Activated CD4-positive, alpha-beta T cell treated with anti-CD3 and anti-CD28 coated beads, Interleukin-2, amount 10 ng/mL, durations not matched to agents 7 days and 5 days (primary cell): ENCODE results near the gene CSE1L. TPM values are rescaled to one million over a fixed set of nuclear protein-coding genes. Genes with fewer than 3 reads are reported as not detected.
A peak's percentile ranks its signal among the peaks of the same experiment; 100 is the strongest.
"Not testable (repeated sequence)": the region's sequence is repeated elsewhere in the genome, so short reads cannot be mapped to it uniquely, and the experiment has no call there.

ENCODE experiments used
- CTCF ChIA-PET: fragments of 350-600 bp; sonication (Branson Sonifier 250); formaldehyde crosslinking; loops from one replicate; lab custom pipeline; 2021; ENCODE audit warnings: antibody characterized with exemption; lab: Charles Lee
- POLR2A ChIA-PET: fragments of 350-600 bp; sonication (Branson Sonifier 250); formaldehyde crosslinking; loops from one replicate; lab custom pipeline; 2021; ENCODE audit warnings: antibody characterized with exemption; lab: Charles Lee
- DNase-seq: peaks from one replicate; pipeline ENCODE4 v3.0.0-alpha.2; 2020
- H3K27ac Mint-ChIP-seq: one replicate; pipeline ENCODE4 v1.8.0; 2021; ENCODE audit warnings: mild to moderate bottlenecking, moderate library complexity, mixed read lengths
- H3K27me3 Mint-ChIP-seq: one replicate; pipeline ENCODE4 v1.8.0; 2021; ENCODE audit warnings: mixed read lengths
- H3K36me3 Mint-ChIP-seq: one replicate; pipeline ENCODE4 v1.8.0; 2021; ENCODE audit warnings: low read depth, mixed read lengths
- H3K4me1 Mint-ChIP-seq: one replicate; pipeline ENCODE4 v1.8.0; 2021; ENCODE audit warnings: mixed read lengths
- H3K4me3 Mint-ChIP-seq: one replicate; pipeline ENCODE4 v1.8.0; 2021; ENCODE audit warnings: mild to moderate bottlenecking, moderate library complexity, mixed read lengths
- H3K9me3 Mint-ChIP-seq: one replicate; pipeline ENCODE4 v1.8.0; 2021; ENCODE audit warnings: mixed read lengths
- total RNA-seq, 2 experiments: library from RNA; stranded (reverse); gene quantifications; one replicate each; pipeline ENCODE4 v1.2.3, GENCODE V29; 2021

CSE1L gene
- total RNA-seq, 2 experiments from 2014 or later = 85.1 to 98.4 TPM

DNA sequence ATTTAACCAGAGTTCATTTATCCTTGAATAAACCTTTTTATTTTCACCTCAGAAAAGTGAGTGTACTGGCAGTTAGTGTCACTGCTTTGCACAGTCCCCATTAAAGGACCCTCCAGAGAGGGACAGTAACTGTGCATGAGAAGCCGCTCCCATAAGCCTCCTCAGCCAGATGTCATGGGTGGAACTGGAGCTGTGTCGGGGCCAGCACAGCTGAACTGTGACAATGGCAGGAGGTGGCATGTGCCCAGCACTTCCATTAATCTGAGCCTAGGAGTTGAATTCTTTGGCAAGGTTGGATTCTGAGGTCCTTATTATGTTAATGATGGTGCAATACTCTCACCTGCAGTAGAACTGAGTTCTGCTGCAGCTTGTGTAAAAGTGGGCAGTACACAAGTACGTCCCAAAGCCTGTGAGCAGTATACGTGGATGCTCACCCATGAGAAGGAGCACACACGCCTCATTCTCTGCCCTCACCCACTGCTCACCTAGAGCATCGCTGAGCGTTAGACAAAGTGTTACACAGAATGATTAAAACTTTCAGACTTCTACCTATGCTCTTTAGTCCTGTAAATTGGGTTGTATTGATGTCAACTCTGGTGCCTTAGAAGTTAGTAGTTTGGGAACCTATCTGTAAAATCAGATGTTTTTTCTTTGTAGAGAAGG lies 11.9 kb upstream of the CSE1L start:
- Mint-ChIP-seq H3K36me3 (peaks cover 14% of the 10 kb centered on the region), H3K4me1 (peaks cover 14% of the 10 kb centered on the region), H3K4me3 (no peak overlapping the region), H3K27me3 (no peaks in the 10 kb centered on the region), H3K27ac (no peak overlapping the region), H3K9me3 (no peaks in the 10 kb centered on the region)
- POLR2A ChIA-PET = no interaction called here
- CTCF ChIA-PET = no interaction called here
- no peak for DNase-seq

DNA sequence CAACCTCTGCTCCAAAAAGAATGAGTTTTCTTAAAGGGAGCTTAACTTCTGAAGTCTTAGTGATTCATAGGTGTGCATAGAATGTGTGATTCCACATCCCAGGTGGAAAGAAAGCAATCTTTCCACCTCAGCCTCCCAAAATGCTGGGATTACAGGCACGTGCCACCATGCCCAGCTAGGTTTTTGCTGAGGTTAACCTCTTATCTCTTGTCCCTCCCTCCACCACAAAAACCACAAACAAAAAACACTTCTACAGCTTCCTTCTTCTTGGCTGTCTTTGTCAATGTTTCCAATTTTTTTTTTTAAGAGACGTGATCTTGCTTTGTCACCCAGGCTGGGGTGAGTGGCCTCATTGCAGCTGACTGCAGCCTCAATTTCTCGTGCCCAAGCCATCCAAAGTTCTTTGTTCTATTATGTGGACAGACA lies 8.1 kb upstream of the CSE1L start:
- CTCF ChIA-PET = interaction anchor here (0.5 to 1.1 kb wide), 3 partner anchors 9 to 206 kb away, joined by 3 to 4 read pairs (median 3); no protein-coding TSS in a partner anchor
- peak overlapping the region; percentile 31 for H3K4me3 Mint-ChIP-seq
- DNase-seq = peak; percentile 35
- H3K27me3 Mint-ChIP-seq = no peaks in the 10 kb centered on the region
- H3K27ac Mint-ChIP-seq = peak overlapping the region; percentile 31
- peaks cover 17% of the 10 kb centered on the region for H3K4me1 Mint-ChIP-seq
- peaks cover 14% of the 10 kb centered on the region for H3K36me3 Mint-ChIP-seq
- POLR2A ChIA-PET = interaction anchor here (1.1 kb wide), 1 partner anchor 8 kb away, joined by 5 read pairs; the partner anchor contains the start of gene CSE1L
- no peaks in the 10 kb centered on the region for H3K9me3 Mint-ChIP-seq

DNA sequence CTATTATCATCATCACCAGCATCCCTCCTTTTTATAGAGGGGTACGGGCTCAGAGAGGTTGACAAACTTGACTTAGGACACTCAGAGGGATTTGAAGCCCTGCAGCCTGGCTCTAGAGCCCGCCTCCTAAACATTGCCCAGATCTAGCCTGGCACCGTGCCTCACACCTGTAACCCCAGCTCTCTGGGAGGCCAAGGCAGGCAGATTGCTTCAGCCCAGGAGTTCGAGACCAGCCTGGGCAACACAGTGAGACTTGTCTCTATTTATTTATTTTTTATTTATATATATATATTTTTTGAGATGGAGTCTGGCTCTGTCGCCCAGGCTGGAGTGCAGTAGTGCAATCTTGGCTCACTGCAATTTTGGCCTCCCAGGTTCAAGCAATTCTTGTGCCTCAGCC lies 6.3 kb upstream of the CSE1L start:
- ChIA-PET CTCF (no interaction called here), POLR2A (no interaction called here)
- Mint-ChIP-seq H3K4me1 (peaks cover 17% of the 10 kb centered on the region), H3K9me3 (no peaks in the 10 kb centered on the region), H3K4me3 (no peak overlapping the region), H3K27ac (no peak overlapping the region), H3K36me3 (peaks cover 3% of the 10 kb centered on the region), H3K27me3 (no peaks in the 10 kb centered on the region)
- no peak for DNase-seq

DNA sequence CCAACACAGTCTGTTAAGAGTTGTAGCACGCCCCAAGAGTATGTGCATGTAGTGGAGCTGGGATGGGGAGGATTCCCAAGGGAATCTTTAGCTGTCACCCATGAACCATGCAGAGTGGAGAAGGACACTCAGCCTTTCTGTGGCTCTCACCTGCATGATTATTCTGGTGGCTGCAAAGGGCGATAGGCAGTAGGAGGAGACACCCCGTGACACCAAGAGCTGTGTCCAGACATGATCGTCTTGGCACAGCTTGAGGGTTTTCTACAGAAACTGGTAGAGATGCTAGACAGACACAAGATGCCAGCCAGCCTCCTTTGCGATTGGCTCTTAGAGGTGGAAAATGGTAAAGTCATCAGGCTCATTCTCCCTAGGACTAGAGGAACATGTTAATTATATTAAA lies 3.1 kb upstream of the CSE1L start:
- no peaks in the 10 kb centered on the region for H3K9me3 Mint-ChIP-seq
- ChIA-PET CTCF (no interaction called here), POLR2A (no interaction called here)
- H3K4me1 Mint-ChIP-seq = peaks cover 27% of the 10 kb centered on the region
- H3K36me3 Mint-ChIP-seq = peaks cover 10% of the 10 kb centered on the region
- no peak overlapping the region for H3K4me3 Mint-ChIP-seq
- no peak for DNase-seq
- H3K27me3 Mint-ChIP-seq = no peaks in the 10 kb centered on the region
- no peak overlapping the region for H3K27ac Mint-ChIP-seq

DNA sequence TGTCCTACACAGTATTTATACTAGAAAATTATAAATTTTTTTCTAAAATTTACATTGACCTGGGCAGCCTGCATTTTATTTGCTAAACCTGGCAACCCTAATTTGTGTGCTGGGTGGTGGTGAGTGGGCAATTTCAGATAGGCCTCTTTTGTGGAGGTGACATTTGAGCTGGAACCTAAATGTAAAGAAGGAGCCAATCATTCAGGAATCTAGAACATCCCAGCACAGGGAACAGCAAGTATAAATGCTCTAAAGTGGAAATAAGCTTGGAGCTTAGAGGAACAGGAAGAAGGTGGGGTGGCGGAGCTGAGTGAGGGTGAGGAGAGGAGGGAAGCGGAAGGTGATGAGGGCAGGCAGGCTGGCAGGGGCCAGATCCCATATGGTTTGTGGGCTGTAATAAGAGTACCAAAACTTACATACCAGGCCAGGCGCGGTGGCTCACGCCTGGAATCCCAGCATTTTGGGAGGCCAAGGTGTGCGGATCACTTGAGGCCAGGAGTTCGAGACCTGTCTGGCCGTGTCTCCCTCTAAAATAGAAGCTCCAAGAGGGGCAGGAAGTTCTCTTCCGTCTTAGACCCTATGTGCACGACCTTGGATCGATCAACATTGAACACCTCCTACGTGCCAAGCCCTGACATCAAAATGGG lies 549 bp upstream of the CSE1L start:
- H3K36me3 Mint-ChIP-seq = peaks cover 27% of the 10 kb centered on the region
- H3K9me3 Mint-ChIP-seq = no peaks in the 10 kb centered on the region
- peak; percentile 38 for DNase-seq
- H3K27ac Mint-ChIP-seq = peak overlapping the region; percentile 99
- H3K4me3 Mint-ChIP-seq = peak overlapping the region; percentile 98
- peaks cover 33% of the 10 kb centered on the region for H3K4me1 Mint-ChIP-seq
- no peaks in the 10 kb centered on the region for H3K27me3 Mint-ChIP-seq
- CTCF ChIA-PET = interaction anchor here (0.7 to 1.8 kb wide), 6 partner anchors 9 to 173 kb away, joined by 3 to 7 read pairs (median 5); partner anchors contain the start of gene DDX27
- POLR2A ChIA-PET = interaction anchor here (1.5 kb wide), 1 partner anchor 8 kb away, joined by 5 read pairs; no protein-coding TSS in a partner anchor

DNA sequence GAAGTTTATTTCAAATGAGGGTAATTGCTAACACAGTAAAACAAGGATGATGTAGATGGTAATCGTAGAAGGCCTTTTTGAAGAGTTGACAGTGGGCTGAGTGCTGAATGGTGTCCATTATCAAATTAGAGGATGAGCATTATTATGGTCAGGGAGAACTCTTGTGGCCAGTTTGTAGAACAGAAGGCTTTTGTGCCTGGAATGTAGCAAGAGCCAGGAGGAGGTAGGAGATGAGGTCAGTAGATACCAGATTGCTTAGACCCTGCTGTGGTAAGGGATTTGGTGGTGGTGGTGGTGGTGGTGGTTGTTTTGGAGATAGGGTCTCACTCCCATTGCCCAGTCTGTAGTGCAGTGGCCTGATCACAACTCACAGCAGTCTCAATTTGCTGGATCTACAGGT lies 6.2 kb downstream of the CSE1L start:
- Mint-ChIP-seq H3K4me1 (peaks cover 52% of the 10 kb centered on the region), H3K27ac (peak overlapping the region; percentile 64), H3K9me3 (no peaks in the 10 kb centered on the region), H3K4me3 (no peak overlapping the region), H3K36me3 (peaks cover 53% of the 10 kb centered on the region), H3K27me3 (no peaks in the 10 kb centered on the region)
- ChIA-PET CTCF (no interaction called here), POLR2A (no interaction called here)
- DNase-seq = no peak

DNA sequence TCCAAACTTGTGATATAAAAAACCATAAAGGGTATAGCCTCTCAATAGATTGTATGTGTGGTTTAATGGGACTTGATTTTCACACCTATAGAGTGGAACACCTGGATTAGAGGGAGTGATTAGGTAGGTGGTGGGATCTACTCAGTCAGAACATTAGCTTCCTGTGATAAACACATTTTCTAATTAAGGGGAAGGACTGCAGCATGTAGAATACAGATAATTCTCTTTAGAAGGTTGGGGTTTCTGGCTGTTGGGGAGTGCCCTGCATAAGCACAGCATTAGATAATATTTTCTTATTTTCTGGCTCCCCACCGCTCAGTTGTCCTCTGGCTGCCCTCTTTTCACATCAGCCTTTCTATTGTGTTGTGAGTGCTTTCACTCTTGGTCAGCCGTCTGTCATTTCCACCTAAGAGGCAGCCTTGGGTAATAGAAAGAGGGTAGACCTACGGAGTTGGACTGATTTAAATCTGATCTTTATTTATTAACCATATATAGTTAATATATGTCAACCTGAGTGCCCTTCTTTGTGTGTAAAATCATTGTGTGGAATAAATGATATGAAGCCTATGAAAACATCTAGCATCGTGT lies 8.0 kb downstream of the CSE1L start:
- no peak overlapping the region for H3K4me3 Mint-ChIP-seq
- peaks cover 35% of the 10 kb centered on the region for H3K4me1 Mint-ChIP-seq
- DNase-seq = no peak
- peaks cover 43% of the 10 kb centered on the region for H3K36me3 Mint-ChIP-seq
- no peak overlapping the region for H3K27ac Mint-ChIP-seq
- H3K9me3 Mint-ChIP-seq = no peaks in the 10 kb centered on the region
- POLR2A ChIA-PET = no interaction called here
- no peaks in the 10 kb centered on the region for H3K27me3 Mint-ChIP-seq
- CTCF ChIA-PET = no interaction called here

DNA sequence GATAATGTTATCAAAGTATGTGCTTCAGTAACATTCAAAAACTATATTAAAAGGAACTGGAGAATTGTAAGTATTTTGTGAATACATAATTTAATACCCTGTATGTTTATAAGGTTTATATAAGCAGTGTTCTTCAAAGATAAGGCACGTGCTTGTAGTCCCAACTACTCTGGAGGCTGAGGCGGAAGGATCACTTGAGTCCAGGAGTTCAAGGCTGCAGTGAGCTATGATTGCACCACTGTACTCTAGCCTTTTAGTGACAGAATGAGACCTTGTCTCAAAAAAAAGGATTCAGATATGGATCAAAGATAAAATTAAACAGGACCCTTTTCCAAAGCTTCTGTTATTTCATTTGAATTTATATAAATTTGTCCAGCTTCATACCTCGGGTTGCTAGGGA lies 17.2 kb downstream of the CSE1L start:
- H3K27ac Mint-ChIP-seq = no peak overlapping the region
- H3K9me3 Mint-ChIP-seq = no peaks in the 10 kb centered on the region
- H3K36me3 Mint-ChIP-seq = peaks cover 46% of the 10 kb centered on the region
- DNase-seq = no peak
- CTCF ChIA-PET = interaction anchor here (0.8 to 1.6 kb wide), 4 partner anchors 8 to 183 kb away, joined by 3 read pairs; no protein-coding TSS in a partner anchor
- no peaks in the 10 kb centered on the region for H3K27me3 Mint-ChIP-seq
- H3K4me3 Mint-ChIP-seq = no peak overlapping the region
- POLR2A ChIA-PET = no interaction called here
- peaks cover 8% of the 10 kb centered on the region for H3K4me1 Mint-ChIP-seq

DNA sequence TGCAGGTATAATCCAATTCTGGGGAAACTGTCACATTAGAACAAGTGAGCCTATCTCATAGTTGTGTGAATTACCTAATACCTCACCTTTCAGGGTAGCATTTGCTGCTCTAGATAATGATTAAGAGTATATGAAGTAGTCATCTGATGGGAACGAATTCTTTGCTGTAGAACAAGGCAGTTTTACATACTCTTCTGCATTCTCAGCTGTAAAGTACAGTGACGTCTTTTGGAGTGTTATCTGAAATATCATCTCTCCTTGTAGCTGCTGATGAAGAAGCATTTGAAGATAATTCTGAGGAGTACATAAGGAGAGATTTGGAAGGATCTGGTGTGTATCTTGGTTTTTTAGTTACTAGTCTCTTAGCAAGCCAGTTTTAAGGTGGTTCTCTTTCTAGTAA lies 28.4 kb downstream of the CSE1L start:
- no peaks in the 10 kb centered on the region for H3K27me3 Mint-ChIP-seq
- no peak overlapping the region for H3K4me3 Mint-ChIP-seq
- no peaks in the 10 kb centered on the region for H3K9me3 Mint-ChIP-seq
- H3K36me3 Mint-ChIP-seq = peaks cover 38% of the 10 kb centered on the region
- POLR2A ChIA-PET = interaction anchor here (0.7 kb wide), 1 partner anchor 94 kb away, joined by 3 read pairs; no protein-coding TSS in a partner anchor
- DNase-seq = no peak
- H3K4me1 Mint-ChIP-seq = no peaks in the 10 kb centered on the region
- H3K27ac Mint-ChIP-seq = peak overlapping the region; percentile 0
- CTCF ChIA-PET = interaction anchor here (0.8 kb wide), 1 partner anchor 317 kb away, joined by 3 read pairs; no protein-coding TSS in a partner anchor

DNA sequence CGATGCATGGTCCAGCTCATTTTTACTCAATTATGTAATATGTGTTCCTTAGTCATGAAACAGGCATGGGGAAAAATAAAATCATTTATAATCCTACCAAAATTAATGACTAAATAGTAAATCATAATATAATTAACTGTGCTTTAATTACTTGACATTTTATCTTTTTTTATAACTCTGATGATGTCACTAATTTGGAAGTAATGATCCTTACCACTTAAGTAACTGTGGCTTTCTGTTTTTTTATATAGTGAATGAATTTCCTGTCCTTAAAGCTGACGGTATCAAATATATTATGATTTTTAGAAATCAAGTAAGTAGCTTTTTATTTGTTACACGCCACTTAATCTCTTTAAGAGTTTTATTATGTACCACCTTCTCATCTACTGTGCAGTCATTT lies 32.2 kb downstream of the CSE1L start:
- H3K4me1 Mint-ChIP-seq = peaks cover 3% of the 10 kb centered on the region
- H3K4me3 Mint-ChIP-seq = no peak overlapping the region
- no peak overlapping the region for H3K27ac Mint-ChIP-seq
- H3K9me3 Mint-ChIP-seq = no peaks in the 10 kb centered on the region
- CTCF ChIA-PET = interaction anchor here (0.7 to 1.2 kb wide), 5 partner anchors 8 to 159 kb away, joined by 3 read pairs; no protein-coding TSS in a partner anchor
- no peak for DNase-seq
- peaks cover 37% of the 10 kb centered on the region for H3K36me3 Mint-ChIP-seq
- no peaks in the 10 kb centered on the region for H3K27me3 Mint-ChIP-seq
- POLR2A ChIA-PET = no interaction called here

DNA sequence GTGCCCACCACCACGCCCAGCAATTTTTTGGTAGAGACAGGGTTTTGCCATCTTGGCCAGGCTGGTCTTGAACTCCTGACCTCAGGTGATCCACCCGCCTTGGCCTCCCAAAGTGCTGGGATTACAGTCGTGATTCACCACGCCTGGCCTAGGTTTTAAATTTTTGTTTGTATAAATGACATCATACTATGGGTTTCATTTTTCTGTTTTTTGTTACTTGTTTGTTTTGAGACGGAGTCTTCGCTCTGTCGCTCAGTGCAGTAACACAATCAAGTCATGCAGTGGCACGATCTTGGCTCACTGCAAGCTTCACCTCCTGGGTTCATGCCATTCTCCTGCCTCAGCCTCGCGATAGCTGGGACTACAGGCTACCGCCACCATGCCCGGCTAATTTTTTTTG lies 36.2 kb downstream of the CSE1L start:
- H3K27me3 Mint-ChIP-seq, DNase-seq, H3K4me1 Mint-ChIP-seq, POLR2A ChIA-PET, H3K27ac Mint-ChIP-seq, H3K4me3 Mint-ChIP-seq, H3K9me3 Mint-ChIP-seq: not testable (repeated sequence)
- CTCF ChIA-PET = interaction anchor here (0.6 to 0.7 kb wide), 2 partner anchors 73 to 94 kb away, joined by 3 to 4 read pairs; no protein-coding TSS in a partner anchor
- H3K36me3 Mint-ChIP-seq = peaks cover 48% of the 10 kb centered on the region

DNA sequence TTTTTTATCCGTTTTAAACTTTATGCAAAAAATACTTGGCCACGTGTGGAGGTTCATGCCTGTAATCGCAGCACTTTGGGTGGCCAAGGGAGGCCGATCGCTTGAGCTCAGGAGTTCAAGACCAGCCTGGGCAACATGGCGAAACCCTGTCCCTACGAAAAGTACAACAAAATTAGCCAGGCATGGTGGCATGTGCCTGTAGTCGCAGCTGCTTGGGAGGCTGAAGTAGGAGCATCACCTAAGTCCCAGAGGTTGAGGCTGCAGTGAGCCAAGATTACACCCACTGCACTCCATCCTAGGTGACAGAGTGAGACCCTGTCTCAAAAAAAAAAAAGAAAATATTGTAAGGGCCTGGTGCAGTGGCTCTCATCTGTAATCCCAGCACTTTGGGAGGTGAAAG lies 45.0 kb downstream of the CSE1L start:
- ChIA-PET POLR2A (no interaction called here), CTCF (interaction anchor here (0.6 to 1.2 kb wide), 3 partner anchors 13 to 234 kb away, joined by 3 read pairs; no protein-coding TSS in a partner anchor)
- Mint-ChIP-seq H3K36me3 (peaks cover 52% of the 10 kb centered on the region), H3K27me3 (no peaks in the 10 kb centered on the region), H3K27ac (no peak overlapping the region), H3K4me3 (no peak overlapping the region), H3K9me3 (no peaks in the 10 kb centered on the region), H3K4me1 (peaks cover 3% of the 10 kb centered on the region)
- no peak for DNase-seq

DNA sequence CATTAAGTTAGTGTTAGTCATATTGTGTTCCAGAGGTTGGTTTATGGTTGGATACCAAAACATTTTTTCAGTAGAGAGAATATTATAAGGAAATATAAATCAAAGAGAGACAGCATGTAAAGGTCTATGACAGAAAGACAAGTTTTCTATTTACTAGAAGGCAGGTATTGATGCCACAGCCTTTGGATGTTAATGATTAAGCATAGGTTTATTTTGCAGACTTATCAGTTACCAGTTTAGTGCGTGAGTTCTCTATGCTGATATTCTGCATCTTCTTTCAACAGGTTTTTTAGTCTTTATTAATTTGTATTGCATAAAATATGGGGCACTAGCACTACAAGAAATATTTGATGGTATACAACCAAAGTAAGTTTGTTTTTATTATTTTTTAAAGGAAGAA lies 45.6 kb downstream of the CSE1L start:
- no peak for DNase-seq
- peaks cover 53% of the 10 kb centered on the region for H3K36me3 Mint-ChIP-seq
- no peak overlapping the region for H3K4me3 Mint-ChIP-seq
- ChIA-PET CTCF (no interaction called here), POLR2A (no interaction called here)
- peaks cover 1% of the 10 kb centered on the region for H3K4me1 Mint-ChIP-seq
- H3K27me3 Mint-ChIP-seq = no peaks in the 10 kb centered on the region
- H3K9me3 Mint-ChIP-seq = no peaks in the 10 kb centered on the region
- no peak overlapping the region for H3K27ac Mint-ChIP-seq
